Cardiac fibroblast (primary cell): ENCODE measurements around the gene MUC6.

ENCODE experiments used
- DNase-seq, 2 donors: peaks; one replicate each; pipeline versions ENCODE4 v3.0.0 to v3.0.0-alpha.2; 2010; ENCODE audit warnings: low read depth in 2 of 2
- H3K4me3 ChIP-seq, 2 donors: replicated peaks in 1 of 2; 1 replicate in 1 of 2; 2 replicates in 1 of 2; pipeline ENCODE4 v1.5.1; 2011; ENCODE audit warnings: low read depth in 2 of 2, low read length in 2 of 2, mild to moderate bottlenecking in 2 of 2, moderate library complexity in 1 of 2
- CTCF ChIP-seq: IDR thresholded peaks from one replicate; pipeline ENCODE4 v1.5.1; 2011; ENCODE audit warnings: low read depth, mild to moderate bottlenecking, low read length, inconsistent platforms

Gene MUC6

GRCh38 chr11:1062075-1062820 lies 25.7 kb upstream of the MUC6 start:
- no peak overlapping the region for H3K4me3 ChIP-seq
- no peak for TF ChIP-seq CTCF
- no peak for DNase-seq

GRCh38 chr11:1060852-1061616 lies 24.5 kb upstream of the MUC6 start:
- DNase-seq, result peak; percentile 66 to 74

GRCh38 chr11:1060410-1060809 lies 23.9 kb upstream of the MUC6 start:
- TF ChIP-seq CTCF, result no peak
- no peak overlapping the region for H3K4me3 ChIP-seq
- no peak for DNase-seq

More at GRCh38 chr11:1060852-1061616, 24.5 kb upstream of the MUC6 start:
- no peak overlapping the region for H3K4me3 ChIP-seq
- no peak for TF ChIP-seq CTCF

GRCh38 chr11:1059759-1060158 lies 23.2 kb upstream of the MUC6 start:
- no peak for TF ChIP-seq CTCF
- no peak for DNase-seq
- H3K4me3 ChIP-seq, result no peak overlapping the region

GRCh38 chr11:1057806-1058205 lies 21.3 kb upstream of the MUC6 start:
- no peak for TF ChIP-seq CTCF
- H3K4me3 ChIP-seq, result no peak overlapping the region
- DNase-seq, result no peak

- no peak overlapping the region for H3K4me3 ChIP-seq
- TF ChIP-seq CTCF, result no peak
- no peak for DNase-seq
Observed at GRCh38 chr11:1055990-1056771, 19.7 kb upstream of the MUC6 start.
